T-cell (primary cell): ENCODE measurements around the gene ZNF628. TPM values are rescaled to one million over a fixed set of nuclear protein-coding genes. Genes with fewer than 3 reads are reported as not detected.

Experiments used
- ATAC-seq, 4 experiments: fragments of 200-7000 bp in 3 of 4; fragments of 150-1000 bp in 1 of 4; cut with Tn5 transposase; replicated peaks in 1 of 4; 1 replicate in 3 of 4; 2 replicates in 1 of 4; pipeline ENCODE4 v1.10.0; 2021; ENCODE audit warnings: moderate library complexity in 3 of 4, mild to moderate bottlenecking in 2 of 4, moderate number of reproducible peaks in 1 of 4
- CTCF ChIA-PET, 2 donors: fragments of 300-600 bp; sonication (Branson Sonifier 250); formaldehyde crosslinking; loops; one replicate each; lab custom pipeline; 2022; ENCODE audit warnings: antibody characterized with exemption in 2 of 2; lab: Charles Lee
- POLR2A ChIA-PET, 2 donors: fragments of 300-600 bp; sonication (Branson Sonifier 250); formaldehyde crosslinking; loops; one replicate each; lab custom pipeline; 2022; ENCODE audit warnings: antibody characterized with exemption in 2 of 2; lab: Charles Lee
- DNase-seq, 35 experiments: peaks; one replicate each; pipeline versions ENCODE4 v3.0.0 to v3.0.0-alpha.2; 2013 to 2023
- H3K27ac ChIP-seq: one replicate; pipeline ENCODE4 v1.5.1; 2013; ENCODE audit warnings: low read length
- H3K27me3 ChIP-seq, 2 experiments: replicated peaks in 1 of 2; 1 replicate in 1 of 2; 2 replicates in 1 of 2; pipeline versions ENCODE4 v1.6.1 to v1.7.0; 2013; ENCODE audit warnings: low read length in 1 of 2, mixed read lengths in 1 of 2; ENCODE audit not compliant: control insufficient read depth in 2 of 2, insufficient read depth in 2 of 2; ENCODE audit errors: extremely low read depth in 1 of 2
- H3K36me3 ChIP-seq, 2 donors: 1 replicate in 1 of 2; 2 replicates in 1 of 2; pipeline versions ENCODE4 v1.6.1 to v1.7.0; 2013; ENCODE audit warnings: low read length in 1 of 2; ENCODE audit not compliant: control insufficient read depth in 2 of 2, insufficient read depth in 1 of 2; ENCODE audit errors: extremely low read depth in 1 of 2
- H3K4me1 ChIP-seq, 2 experiments: 1 replicate in 1 of 2; 2 replicates in 1 of 2; pipeline versions ENCODE4 v1.6.1 to v1.7.0; 2013; ENCODE audit warnings: low read length in 2 of 2, mixed read lengths in 1 of 2; ENCODE audit not compliant: insufficient read depth in 2 of 2, control insufficient read depth in 1 of 2; ENCODE audit errors: extremely low read depth in 1 of 2
- H3K4me3 ChIP-seq, 2 donors: 1 replicate in 1 of 2; 2 replicates in 1 of 2; pipeline versions ENCODE4 v1.5.1 to v1.7.0; 2013; ENCODE audit warnings: mild to moderate bottlenecking in 2 of 2, low read length in 1 of 2, moderate library complexity in 1 of 2; ENCODE audit not compliant: control insufficient read depth in 1 of 2; ENCODE audit errors: extremely low read depth in 1 of 2
- H3K9me3 ChIP-seq: 2 replicates; pipeline ENCODE4 v1.7.0; 2013
- H3K27ac Mint-ChIP-seq, 2 donors: one replicate each; pipeline ENCODE4 v1.8.0; 2020 to 2021; ENCODE audit warnings: mild to moderate bottlenecking in 2 of 2, mixed read lengths in 2 of 2
- H3K27me3 Mint-ChIP-seq, 2 donors: one replicate each; pipeline ENCODE4 v1.8.0; 2021 to 2022; ENCODE audit warnings: mixed read lengths in 2 of 2
- H3K36me3 Mint-ChIP-seq: one replicate; pipeline ENCODE4 v1.8.0; 2021; ENCODE audit warnings: mixed read lengths
- H3K4me1 Mint-ChIP-seq, 3 donors: one replicate each; pipeline ENCODE4 v1.8.0; 2020 to 2022; ENCODE audit warnings: mixed read lengths in 3 of 3, mild to moderate bottlenecking in 1 of 3
- H3K4me3 Mint-ChIP-seq, 3 donors: one replicate each; pipeline ENCODE4 v1.8.0; 2020 to 2022; ENCODE audit warnings: mild to moderate bottlenecking in 3 of 3, mixed read lengths in 3 of 3, moderate library complexity in 3 of 3
- H3K9me3 Mint-ChIP-seq, 3 donors: one replicate each; pipeline ENCODE4 v1.8.0; 2020 to 2022; ENCODE audit warnings: mixed read lengths in 3 of 3
- WGBS: methylation state at CpG from one replicate; pipeline ENCODE4 v1.1.5; 2013; ENCODE audit warnings: missing lambda C conversion rate; ENCODE audit not compliant: insufficient coverage; 5-methylcytosine and 5-hydroxymethylcytosine counted together
- total RNA-seq, 35 experiments: library from RNA in 6 of 35; stranded (reverse) in 6 of 35; fragments of 120-200 nt in 1 of 35; gene quantifications; one replicate each; pipeline versions ENCODE4 v1.2.1 to v1.2.4 and lab custom pipeline; 2013 to 2026

The ZNF628 gene
- total RNA-seq, 5 donors from 2014 or later (not counting 1 experiment from before 2014, with no cell fraction given), result 14.2 to 24.1 (median 16.2) TPM

DNA sequence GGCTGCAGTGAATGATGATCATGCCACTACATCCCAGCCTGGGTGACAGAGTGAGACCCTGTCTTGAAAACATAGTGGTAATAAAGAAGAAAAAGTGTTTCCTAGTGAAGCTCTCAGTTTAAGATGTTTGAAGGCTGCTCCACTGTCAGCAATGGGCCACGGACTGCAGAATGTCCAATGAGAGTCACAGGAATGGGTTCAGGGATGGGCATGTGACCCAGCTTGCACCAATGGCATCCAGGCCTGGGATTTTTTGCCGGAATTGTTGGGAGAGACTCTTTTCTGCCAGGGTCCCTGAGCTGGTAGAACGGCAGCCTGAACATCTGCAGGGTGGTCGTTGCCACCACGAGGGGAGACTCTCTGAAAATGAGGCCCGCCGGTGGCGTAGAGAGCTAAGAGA is 39.6 kb upstream of the ZNF628 start:
- ATAC-seq (no peak), DNase-seq (no peak)
- no peaks in the 10 kb centered on the region for H3K9me3 ChIP-seq
- WGBS, result 55% methylated on average over 8 of the region's 8 CpGs
- H3K4me3 Mint-ChIP-seq, result no peak overlapping the region
- H3K4me1 ChIP-seq, result peaks cover 2 to 19% of the 10 kb centered on the region in 2 experiments
- POLR2A ChIA-PET, result no interaction called here
- H3K9me3 Mint-ChIP-seq, result no peaks in the 10 kb centered on the region
- H3K27me3 ChIP-seq, result peaks cover 20 to 84% of the 10 kb centered on the region in 2 experiments
- peak overlapping the region in 1 of 2 donors; percentile 43 for H3K27ac Mint-ChIP-seq
- peaks cover 14 to 19% (median 17%) of the 10 kb centered on the region in 3 donors for H3K4me1 Mint-ChIP-seq
- peaks cover 46 to 59% of the 10 kb centered on the region in 2 donors for H3K27me3 Mint-ChIP-seq
- H3K36me3 ChIP-seq, result no peaks in the 10 kb centered on the region
- no peaks in the 10 kb centered on the region for H3K36me3 Mint-ChIP-seq
- no peak overlapping the region for H3K4me3 ChIP-seq
- no peak overlapping the region for H3K27ac ChIP-seq
- CTCF ChIA-PET, result no interaction called here

- no peaks in the 10 kb centered on the region for H3K36me3 Mint-ChIP-seq
- ATAC-seq, result peak in 2 of 4 experiments; percentile 19 to 26
- POLR2A ChIA-PET, result interaction anchor here in 1 of 2 donors (0.6 kb wide), 1 partner anchor 24 kb away, joined by 3 read pairs; no protein-coding TSS in a partner anchor
- Histone ChIP-seq H3K4me1 (peaks cover 4 to 21% of the 10 kb centered on the region in 2 experiments), H3K4me3 (no peak overlapping the region), H3K27ac (no peak overlapping the region), H3K27me3 (peaks cover 20 to 81% of the 10 kb centered on the region in 2 experiments), H3K9me3 (no peaks in the 10 kb centered on the region), H3K36me3 (no peaks in the 10 kb centered on the region)
- no peaks in the 10 kb centered on the region for H3K9me3 Mint-ChIP-seq
- CTCF ChIA-PET, result no interaction called here
- WGBS, result 9% methylated on average over 11 of the region's 17 CpGs
- no peak overlapping the region for H3K4me3 Mint-ChIP-seq
- peak in 1 of 35 experiments; percentile 45 for DNase-seq
- peaks cover 15 to 20% (median 19%) of the 10 kb centered on the region in 3 donors for H3K4me1 Mint-ChIP-seq
- no peak overlapping the region for H3K27ac Mint-ChIP-seq
- peaks cover 42 to 58% of the 10 kb centered on the region in 2 donors for H3K27me3 Mint-ChIP-seq
Measured at GRCh38 chr19:55437410-55437809, 39.0 kb upstream of the ZNF628 start.

DNA sequence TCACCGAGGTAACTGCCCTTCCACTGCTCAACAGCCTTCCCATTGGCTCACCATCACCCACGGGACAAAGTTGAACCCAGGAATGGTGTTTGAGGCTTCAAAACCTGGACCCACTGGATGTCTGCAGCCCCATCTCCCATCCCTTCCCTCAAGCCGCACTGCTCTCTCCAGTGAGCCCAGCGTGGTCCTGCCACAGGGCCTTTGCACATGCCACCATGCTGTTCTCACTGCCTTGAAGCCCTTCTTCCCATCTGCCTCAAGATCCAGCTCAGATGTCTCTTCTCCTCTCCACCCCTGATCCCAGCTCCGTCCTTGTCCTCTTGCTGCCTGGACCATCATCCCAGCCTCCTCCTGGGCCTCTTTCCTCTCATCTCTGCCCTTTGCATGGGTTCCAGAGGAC is 37.4 kb upstream of the ZNF628 start:
- no peaks in the 10 kb centered on the region for H3K9me3 ChIP-seq
- peaks cover 4 to 29% of the 10 kb centered on the region in 2 experiments for H3K4me1 ChIP-seq
- DNase-seq, result no peak
- CTCF ChIA-PET, result no interaction called here
- H3K9me3 Mint-ChIP-seq, result no peaks in the 10 kb centered on the region
- no peaks in the 10 kb centered on the region for H3K36me3 ChIP-seq
- no peak overlapping the region for H3K27ac ChIP-seq
- H3K27me3 ChIP-seq, result peaks cover 15 to 84% of the 10 kb centered on the region in 2 experiments
- no peaks in the 10 kb centered on the region for H3K36me3 Mint-ChIP-seq
- no peak overlapping the region for H3K4me3 ChIP-seq
- POLR2A ChIA-PET, result interaction anchor here in 1 of 2 donors (0.8 kb wide), 1 partner anchor 20 kb away, joined by 6 read pairs; no protein-coding TSS in a partner anchor
- WGBS, result 71% methylated on average over 5 of the region's 5 CpGs
- H3K4me1 Mint-ChIP-seq, result peaks cover 19 to 32% (median 31%) of the 10 kb centered on the region in 3 donors
- ATAC-seq, result no peak
- H3K27me3 Mint-ChIP-seq, result peaks cover 49 to 64% of the 10 kb centered on the region in 2 donors
- H3K4me3 Mint-ChIP-seq, result no peak overlapping the region
- H3K27ac Mint-ChIP-seq, result peak overlapping the region; percentile 6 to 15

GRCh38 chr19:55440411-55441105 is 35.9 kb upstream of the ZNF628 start:
- H3K9me3 ChIP-seq, result no peaks in the 10 kb centered on the region
- ChIA-PET CTCF (no interaction called here), POLR2A (no interaction called here)
- WGBS, result 17% methylated on average over 31 of the region's 39 CpGs
- peaks cover 58 to 78% of the 10 kb centered on the region in 2 donors for H3K27me3 Mint-ChIP-seq
- H3K27me3 ChIP-seq, result peaks cover 16 to 88% of the 10 kb centered on the region in 2 experiments
- no peak overlapping the region for H3K27ac ChIP-seq
- H3K4me1 Mint-ChIP-seq, result peaks cover 19 to 32% (median 31%) of the 10 kb centered on the region in 3 donors
- peak overlapping the region in 1 of 3 donors; percentile 72 for H3K4me3 Mint-ChIP-seq
- peaks cover 4 to 29% of the 10 kb centered on the region in 2 experiments for H3K4me1 ChIP-seq
- H3K9me3 Mint-ChIP-seq, result no peaks in the 10 kb centered on the region
- ATAC-seq (peak in 1 of 4 experiments; percentile 48), DNase-seq (peak in 1 of 35 experiments; percentile 32)
- no peaks in the 10 kb centered on the region for H3K36me3 Mint-ChIP-seq
- peak overlapping the region in 1 of 2 donors; percentile 8 for H3K27ac Mint-ChIP-seq
- peak overlapping the region in 1 of 2 donors; percentile 20 for H3K4me3 ChIP-seq
- no peaks in the 10 kb centered on the region for H3K36me3 ChIP-seq

DNA sequence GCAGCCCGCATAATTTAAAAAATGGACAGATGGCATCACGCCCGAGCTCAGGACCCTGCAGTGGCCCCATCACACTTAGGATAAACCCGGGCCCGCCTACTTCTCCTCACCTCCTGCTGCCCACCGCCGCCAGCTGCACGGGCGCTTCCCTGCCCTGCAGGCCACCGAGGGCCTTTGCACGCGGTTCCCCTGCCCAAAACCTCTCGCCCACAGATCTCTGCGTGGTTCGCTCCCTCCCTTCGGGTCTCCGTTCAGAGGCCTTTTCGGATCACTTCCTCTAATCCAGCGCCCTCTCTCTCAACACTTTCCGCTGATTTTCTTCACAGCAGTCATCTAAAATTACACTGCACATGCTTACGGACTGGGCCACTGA is 35.1 kb upstream of the ZNF628 start:
- peaks cover 4 to 29% of the 10 kb centered on the region in 2 experiments for H3K4me1 ChIP-seq
- ChIA-PET POLR2A (no interaction called here), CTCF (interaction anchor here in 1 of 2 donors (0.6 kb wide), 1 partner anchor 19 kb away, joined by 4 read pairs; no protein-coding TSS in a partner anchor)
- Mint-ChIP-seq H3K27me3 (peaks cover 63 to 81% of the 10 kb centered on the region in 2 donors), H3K36me3 (no peaks in the 10 kb centered on the region), H3K4me1 (peaks cover 19 to 32% (median 31%) of the 10 kb centered on the region in 3 donors), H3K4me3 (peak overlapping the region in 2 of 3 donors; percentile 11 to 72), H3K9me3 (no peaks in the 10 kb centered on the region), H3K27ac (peak overlapping the region in 1 of 2 donors; percentile 8)
- H3K36me3 ChIP-seq, result no peaks in the 10 kb centered on the region
- H3K4me3 ChIP-seq, result no peak overlapping the region
- ATAC-seq (peak in 1 of 4 experiments; percentile 29), DNase-seq (no peak)
- WGBS, result 3% methylated on average over 19 of the region's 21 CpGs
- H3K27ac ChIP-seq, result no peak overlapping the region
- peaks cover 16 to 93% of the 10 kb centered on the region in 2 experiments for H3K27me3 ChIP-seq
- H3K9me3 ChIP-seq, result no peaks in the 10 kb centered on the region

- 2% methylated on average over 33 of the region's 39 CpGs for WGBS
- Histone ChIP-seq H3K4me3 (no peak overlapping the region), H3K9me3 (no peaks in the 10 kb centered on the region), H3K36me3 (no peaks in the 10 kb centered on the region), H3K27ac (no peak overlapping the region), H3K4me1 (peaks cover 4 to 29% of the 10 kb centered on the region in 2 experiments), H3K27me3 (peaks cover 16 to 93% of the 10 kb centered on the region in 2 experiments)
- ATAC-seq, result peak in 3 of 4 experiments; percentile 13 to 31 (median 21)
- Mint-ChIP-seq H3K4me1 (peaks cover 19 to 32% (median 31%) of the 10 kb centered on the region in 3 donors), H3K36me3 (no peaks in the 10 kb centered on the region), H3K4me3 (peak overlapping the region in 2 of 3 donors; percentile 21 to 72), H3K27ac (no peak overlapping the region), H3K9me3 (no peaks in the 10 kb centered on the region), H3K27me3 (peaks cover 59 to 76% of the 10 kb centered on the region in 2 donors)
- ChIA-PET POLR2A (no interaction called here), CTCF (interaction anchor here in 1 of 2 donors (0.6 kb wide), 1 partner anchor 19 kb away, joined by 4 read pairs; no protein-coding TSS in a partner anchor)
- DNase-seq, result no peak
Measured at GRCh38 chr19:55441692-55442321, 34.6 kb upstream of the ZNF628 start.
